Measurements from ENCODE around the gene KDM5D.

DNA sequence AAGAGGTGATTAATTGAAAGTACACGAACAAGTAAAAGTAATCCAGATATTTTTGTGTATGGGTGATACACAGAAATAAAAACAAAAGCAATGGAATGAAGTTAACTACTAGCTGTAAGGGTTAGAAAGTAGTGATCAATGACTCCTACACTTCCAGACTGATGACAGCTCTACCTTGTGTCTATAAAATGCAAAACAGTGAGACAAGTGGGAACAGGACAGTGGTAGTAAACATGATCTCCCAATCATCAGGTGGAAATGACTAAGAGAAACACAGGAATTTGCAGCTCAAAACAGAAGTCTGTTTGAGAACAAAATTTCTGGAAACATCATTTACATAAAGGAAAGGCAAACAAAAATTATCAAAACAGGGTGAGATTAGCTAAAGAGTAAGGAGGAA is 10.1 kb downstream of the KDM5D start:
- TF ChIP-seq EZH2 (IDR thresholded peaks at IDR 0.05) (no peak), POLR2AphosphoS5 (IDR thresholded peaks at IDR 0.05; ENCODE audit: borderline replicate concordance, low read depth, low read length) (no peak)

Data from SK-N-MC (cell line).